Measurements from ENCODE around the gene ZNF652.

ZNF652 gene

DNA sequence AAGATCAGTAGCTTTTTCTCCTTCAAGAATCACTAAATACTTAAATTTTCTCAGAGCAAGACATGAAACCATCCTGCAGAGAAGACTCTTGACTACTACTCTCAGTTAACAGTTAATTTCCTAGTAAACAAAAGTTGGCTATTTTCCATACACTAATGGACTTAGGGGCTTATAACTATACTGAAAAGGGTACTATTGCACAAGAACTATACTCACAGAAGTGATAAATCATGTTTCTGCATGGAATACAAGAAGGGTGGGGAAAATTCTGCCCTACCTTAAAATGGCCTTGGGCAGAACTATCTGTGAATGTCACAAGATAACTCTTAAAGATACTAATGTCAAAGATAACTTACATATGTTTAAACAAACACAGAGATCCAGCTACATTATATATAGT is 12.5 kb downstream of the ZNF652 start:
- CTCF ChIA-PET = interaction anchor here (0.6 kb wide), 1 partner anchor 16 kb away, joined by 3 read pairs; no protein-coding TSS in a partner anchor
- DNase-seq (ENCODE audit: extremely low spot score) = no peak
- POLR2A ChIA-PET = no interaction called here
- TF ChIP-seq ELF4 (IDR thresholded peaks at IDR 0.05) = no peak
- TF ChIP-seq, protein P1, sequence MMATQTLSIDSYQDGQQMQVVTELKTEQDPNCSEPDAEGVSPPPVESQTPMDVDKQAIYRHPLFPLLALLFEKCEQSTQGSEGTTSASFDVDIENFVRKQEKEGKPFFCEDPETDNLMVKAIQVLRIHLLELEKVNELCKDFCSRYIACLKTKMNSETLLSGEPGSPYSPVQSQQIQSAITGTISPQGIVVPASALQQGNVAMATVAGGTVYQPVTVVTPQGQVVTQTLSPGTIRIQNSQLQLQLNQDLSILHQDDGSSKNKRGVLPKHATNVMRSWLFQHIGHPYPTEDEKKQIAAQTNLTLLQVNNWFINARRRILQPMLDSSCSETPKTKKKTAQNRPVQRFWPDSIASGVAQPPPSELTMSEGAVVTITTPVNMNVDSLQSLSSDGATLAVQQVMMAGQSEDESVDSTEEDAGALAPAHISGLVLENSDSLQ (IDR thresholded peaks at IDR 0.05) = peak; percentile 50

DNA sequence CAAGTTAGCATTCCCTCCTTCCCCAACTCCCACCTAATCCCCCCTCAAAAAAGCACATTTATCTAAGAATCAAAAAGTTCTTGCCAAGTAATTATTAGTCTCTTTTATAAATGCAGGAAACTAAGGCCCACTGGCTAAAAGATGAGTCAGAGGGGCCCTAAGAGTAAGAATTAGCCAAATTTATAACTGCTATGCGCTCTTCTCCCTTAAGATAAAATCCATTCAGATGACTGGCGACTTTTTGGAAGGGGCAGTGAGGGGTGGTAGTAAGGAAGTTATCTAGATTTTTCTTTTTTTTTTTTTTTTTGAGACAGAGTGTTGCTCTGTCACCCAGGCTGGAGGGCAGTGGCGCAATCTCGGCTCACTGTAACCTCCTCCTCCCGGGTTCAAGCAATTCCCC is 17.1 kb downstream of the ZNF652 start:
- CTCF ChIA-PET = no interaction called here
- POLR2A ChIA-PET = no interaction called here
- DNase-seq (ENCODE audit: extremely low spot score) = no peak
- TF ChIP-seq SP1 (IDR thresholded peaks at IDR 0.05) = no peak
- TF ChIP-seq, protein P1 (IDR thresholded peaks at IDR 0.05) = no peak
- no peak for TF ChIP-seq ELF4 (IDR thresholded peaks at IDR 0.05)
- TF ChIP-seq BHLHE40 (IDR thresholded peaks at IDR 0.05; ENCODE audit: borderline replicate concordance) = no peak
- no peak for TF ChIP-seq ARNT (IDR thresholded peaks at IDR 0.05)
- TF ChIP-seq SUZ12 (IDR thresholded peaks at IDR 0.05) = no peak
- no peak for TF ChIP-seq NFRKB (IDR thresholded peaks at IDR 0.05)
- TF ChIP-seq CTBP1 (IDR thresholded peaks at IDR 0.05; ENCODE audit: borderline replicate concordance) = no peak
- no peak for TF ChIP-seq TARDBP (IDR thresholded peaks at IDR 0.05)
- TF ChIP-seq L3MBTL2 (conservative IDR thresholded peaks at IDR 0.05) = no peak
- no peak for TF ChIP-seq FOXM1 (IDR thresholded peaks at IDR 0.05; ENCODE audit: borderline replicate concordance)
- no peak for TF ChIP-seq HDGF (IDR thresholded peaks at IDR 0.05; ENCODE audit: borderline replicate concordance)
- TF ChIP-seq LEF1 (IDR thresholded peaks at IDR 0.05; ENCODE audit: borderline replicate concordance) = no peak

DNA sequence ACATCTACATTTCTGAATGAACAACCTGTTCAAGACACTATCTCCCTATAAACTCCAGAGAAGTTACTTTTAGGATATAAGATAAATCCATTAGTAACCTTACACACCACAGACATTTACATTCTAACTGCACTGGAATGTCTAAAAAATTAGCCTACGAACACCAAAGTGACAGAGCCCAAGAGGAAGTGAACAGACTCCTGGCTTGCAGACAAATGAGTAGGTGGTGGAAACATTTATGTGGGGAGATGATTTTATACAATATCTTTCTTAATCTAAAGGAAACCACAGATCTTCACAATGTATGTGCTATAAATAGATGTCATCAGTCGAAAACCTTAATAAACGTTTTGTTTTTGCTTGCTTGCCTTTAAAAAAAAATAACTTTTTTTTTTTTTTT is 18.8 kb downstream of the ZNF652 start:
- no peak for DNase-seq (ENCODE audit: extremely low spot score)
- no peak for TF ChIP-seq ZNF384 (IDR thresholded peaks at IDR 0.05)
- no peak for TF ChIP-seq L3MBTL2 (conservative IDR thresholded peaks at IDR 0.05)
- no peak for TF ChIP-seq FOXA1 (IDR thresholded peaks at IDR 0.05)
- TF ChIP-seq NFRKB (IDR thresholded peaks at IDR 0.05) = no peak
- TF ChIP-seq ELF4 (IDR thresholded peaks at IDR 0.05) = no peak
- TF ChIP-seq, protein P1 (IDR thresholded peaks at IDR 0.05) = no peak
- TF ChIP-seq LEF1 (IDR thresholded peaks at IDR 0.05; ENCODE audit: borderline replicate concordance) = no peak
- TF ChIP-seq FOXM1 (IDR thresholded peaks at IDR 0.05; ENCODE audit: borderline replicate concordance) = no peak
- TF ChIP-seq ARNT (IDR thresholded peaks at IDR 0.05) = no peak
- TF ChIP-seq BHLHE40 (IDR thresholded peaks at IDR 0.05; ENCODE audit: borderline replicate concordance) = no peak
- TF ChIP-seq SUZ12 (IDR thresholded peaks at IDR 0.05) = no peak
- no peak for TF ChIP-seq CTBP1 (IDR thresholded peaks at IDR 0.05; ENCODE audit: borderline replicate concordance)
- TF ChIP-seq SP1 (IDR thresholded peaks at IDR 0.05) = no peak
- no peak for TF ChIP-seq TARDBP (IDR thresholded peaks at IDR 0.05)
- TF ChIP-seq HDGF (IDR thresholded peaks at IDR 0.05; ENCODE audit: borderline replicate concordance) = no peak
- POLR2A ChIA-PET = no interaction called here
- CTCF ChIA-PET = no interaction called here

DNA sequence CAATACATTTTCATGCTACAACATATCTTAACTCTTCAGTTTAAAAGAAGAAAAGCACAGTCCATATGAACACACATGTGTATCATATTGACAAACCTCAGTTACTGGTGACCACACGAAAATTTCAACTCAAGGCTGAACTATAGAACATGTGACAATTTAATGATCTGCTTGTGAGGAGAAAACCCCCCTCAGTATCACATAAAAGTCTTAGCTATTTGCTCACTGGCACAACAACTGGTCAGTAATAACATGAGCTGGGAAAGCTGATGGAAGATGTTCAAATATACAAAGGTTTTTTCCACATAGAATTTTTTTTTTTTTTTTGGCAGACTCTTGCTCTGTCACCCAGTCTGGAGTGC is 19.5 kb downstream of the ZNF652 start:
- POLR2A ChIA-PET = interaction anchor here (1.1 kb wide), 1 partner anchor 15 kb away, joined by 3 read pairs; no protein-coding TSS in a partner anchor
- TF ChIP-seq SP1 (IDR thresholded peaks at IDR 0.05) (no peak), NFRKB (IDR thresholded peaks at IDR 0.05) (no peak), ZNF384 (IDR thresholded peaks at IDR 0.05) (no peak), CTBP1 (IDR thresholded peaks at IDR 0.05; ENCODE audit: borderline replicate concordance) (no peak), FOXM1 (IDR thresholded peaks at IDR 0.05; ENCODE audit: borderline replicate concordance) (no peak), LEF1 (IDR thresholded peaks at IDR 0.05; ENCODE audit: borderline replicate concordance) (no peak), L3MBTL2 (conservative IDR thresholded peaks at IDR 0.05) (no peak), FOXK2 (IDR thresholded peaks at IDR 0.05) (no peak), BHLHE40 (IDR thresholded peaks at IDR 0.05; ENCODE audit: borderline replicate concordance) (no peak), ELF4 (IDR thresholded peaks at IDR 0.05) (no peak), FOXA1 (IDR thresholded peaks at IDR 0.05) (no peak)
- TF ChIP-seq, protein P1 (IDR thresholded peaks at IDR 0.05) = no peak
- DNase-seq (ENCODE audit: extremely low spot score) = no peak
- CTCF ChIA-PET = interaction anchor here (0.6 to 1.1 kb wide), 6 partner anchors 12 to 89 kb away, joined by 3 to 9 read pairs (median 4); no protein-coding TSS in a partner anchor

DNA sequence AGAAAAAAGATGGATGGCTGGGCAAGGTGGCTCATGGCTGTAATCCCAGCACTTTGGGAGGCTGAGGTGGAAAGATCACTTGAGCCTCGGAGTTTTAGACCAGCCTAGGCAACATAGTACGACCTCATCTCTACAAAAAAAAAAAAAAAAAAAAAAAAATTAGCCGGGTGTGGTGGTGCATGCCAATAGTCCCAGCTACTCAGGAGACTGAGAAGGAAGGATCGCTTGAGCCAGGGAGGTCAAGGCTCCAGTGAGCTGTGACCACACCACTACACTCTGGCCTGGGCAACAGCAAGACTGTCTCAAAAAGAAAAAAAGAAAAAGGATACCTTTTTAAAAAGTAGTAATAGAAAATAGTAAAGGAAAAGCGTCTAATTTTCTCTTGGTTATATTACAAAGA is 20.7 kb downstream of the ZNF652 start:
- no peak for DNase-seq (ENCODE audit: extremely low spot score)
- POLR2A ChIA-PET = no interaction called here
- TF ChIP-seq ARNT (IDR thresholded peaks at IDR 0.05) = no peak
- no peak for TF ChIP-seq FOXA1 (IDR thresholded peaks at IDR 0.05)
- TF ChIP-seq NFRKB (IDR thresholded peaks at IDR 0.05) = no peak
- TF ChIP-seq HDGF (IDR thresholded peaks at IDR 0.05; ENCODE audit: borderline replicate concordance) = no peak
- TF ChIP-seq LEF1 (IDR thresholded peaks at IDR 0.05; ENCODE audit: borderline replicate concordance) = no peak
- no peak for TF ChIP-seq ELF4 (IDR thresholded peaks at IDR 0.05)
- TF ChIP-seq FOXM1 (IDR thresholded peaks at IDR 0.05; ENCODE audit: borderline replicate concordance) = no peak
- TF ChIP-seq ZNF384 (IDR thresholded peaks at IDR 0.05) = no peak
- TF ChIP-seq TARDBP (IDR thresholded peaks at IDR 0.05) = no peak
- TF ChIP-seq, protein P1 (IDR thresholded peaks at IDR 0.05) = no peak
- TF ChIP-seq BHLHE40 (IDR thresholded peaks at IDR 0.05; ENCODE audit: borderline replicate concordance) = no peak
- CTCF ChIA-PET = interaction anchor here (0.7 to 1.1 kb wide), 2 partner anchors 28 to 335 kb away, joined by 4 to 6 read pairs; no protein-coding TSS in a partner anchor
